ENCODE results near the gene OR51A4. TPM values are rescaled to one million over a fixed set of nuclear protein-coding genes. Genes with fewer than 3 reads are reported as not detected.

OR51A4 gene
- polyA plus RNA-seq, 1 donor from 2014 or later, result not detected

DNA sequence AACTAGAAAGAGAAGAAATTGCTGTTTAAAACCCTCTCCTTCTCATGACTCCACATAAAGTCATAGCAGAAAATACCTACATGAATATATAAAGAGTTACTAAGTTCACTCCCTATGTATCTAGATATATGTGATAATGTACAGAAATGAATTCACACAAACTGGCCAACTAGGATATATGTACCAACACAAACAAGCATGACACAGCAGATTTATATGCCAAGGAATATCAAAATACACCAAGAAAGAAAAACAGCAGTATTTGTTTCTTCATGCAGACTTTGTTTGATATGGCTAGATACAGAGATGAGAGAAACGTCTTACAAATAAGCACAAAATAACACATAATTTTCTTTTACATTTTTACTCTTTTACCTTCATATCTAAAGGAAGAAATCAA is 25.1 kb downstream of the OR51A4 start:
- Histone ChIP-seq H4K20me1 (ENCODE audit: insufficient read depth) (no peaks in the 10 kb centered on the region), H2AFZ (ENCODE audit: low read depth, low read length) (no peak overlapping the region), H3K4me2 (ENCODE audit: low read length) (no peak overlapping the region), H3K27me3 (ENCODE audit: insufficient read depth, low read depth, low read length) (no peaks in the 10 kb centered on the region), H3K4me3 (ENCODE audit: low read length) (no peak overlapping the region), H3K9ac (ENCODE audit: low read length) (no peak overlapping the region), H3K36me3 (ENCODE audit: insufficient read depth, low read length) (no peaks in the 10 kb centered on the region), H3K79me2 (replicated peaks; ENCODE audit: insufficient read depth, low read length) (no peaks in the 10 kb centered on the region), H3K9me3 (ENCODE audit: low read length) (no peaks in the 10 kb centered on the region), H3F3A (ENCODE audit: insufficient read depth, low read length, poor library complexity, severe bottlenecking) (no peaks in the 10 kb centered on the region), H3K9me2 (ENCODE audit: insufficient read depth, low read length) (no peaks in the 10 kb centered on the region), H3K27ac (ENCODE audit: low read length) (no peak overlapping the region)
- TF ChIP-seq TAF1 (IDR thresholded peaks at IDR 0.05; ENCODE audit: low read depth), result no peak
- TF ChIP-seq, protein P1, sequence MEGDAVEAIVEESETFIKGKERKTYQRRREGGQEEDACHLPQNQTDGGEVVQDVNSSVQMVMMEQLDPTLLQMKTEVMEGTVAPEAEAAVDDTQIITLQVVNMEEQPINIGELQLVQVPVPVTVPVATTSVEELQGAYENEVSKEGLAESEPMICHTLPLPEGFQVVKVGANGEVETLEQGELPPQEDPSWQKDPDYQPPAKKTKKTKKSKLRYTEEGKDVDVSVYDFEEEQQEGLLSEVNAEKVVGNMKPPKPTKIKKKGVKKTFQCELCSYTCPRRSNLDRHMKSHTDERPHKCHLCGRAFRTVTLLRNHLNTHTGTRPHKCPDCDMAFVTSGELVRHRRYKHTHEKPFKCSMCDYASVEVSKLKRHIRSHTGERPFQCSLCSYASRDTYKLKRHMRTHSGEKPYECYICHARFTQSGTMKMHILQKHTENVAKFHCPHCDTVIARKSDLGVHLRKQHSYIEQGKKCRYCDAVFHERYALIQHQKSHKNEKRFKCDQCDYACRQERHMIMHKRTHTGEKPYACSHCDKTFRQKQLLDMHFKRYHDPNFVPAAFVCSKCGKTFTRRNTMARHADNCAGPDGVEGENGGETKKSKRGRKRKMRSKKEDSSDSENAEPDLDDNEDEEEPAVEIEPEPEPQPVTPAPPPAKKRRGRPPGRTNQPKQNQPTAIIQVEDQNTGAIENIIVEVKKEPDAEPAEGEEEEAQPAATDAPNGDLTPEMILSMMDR (IDR thresholded peaks at IDR 0.05; ENCODE audit: poor library complexity, severe bottlenecking), result no peak
- TF ChIP-seq, protein P2, sequence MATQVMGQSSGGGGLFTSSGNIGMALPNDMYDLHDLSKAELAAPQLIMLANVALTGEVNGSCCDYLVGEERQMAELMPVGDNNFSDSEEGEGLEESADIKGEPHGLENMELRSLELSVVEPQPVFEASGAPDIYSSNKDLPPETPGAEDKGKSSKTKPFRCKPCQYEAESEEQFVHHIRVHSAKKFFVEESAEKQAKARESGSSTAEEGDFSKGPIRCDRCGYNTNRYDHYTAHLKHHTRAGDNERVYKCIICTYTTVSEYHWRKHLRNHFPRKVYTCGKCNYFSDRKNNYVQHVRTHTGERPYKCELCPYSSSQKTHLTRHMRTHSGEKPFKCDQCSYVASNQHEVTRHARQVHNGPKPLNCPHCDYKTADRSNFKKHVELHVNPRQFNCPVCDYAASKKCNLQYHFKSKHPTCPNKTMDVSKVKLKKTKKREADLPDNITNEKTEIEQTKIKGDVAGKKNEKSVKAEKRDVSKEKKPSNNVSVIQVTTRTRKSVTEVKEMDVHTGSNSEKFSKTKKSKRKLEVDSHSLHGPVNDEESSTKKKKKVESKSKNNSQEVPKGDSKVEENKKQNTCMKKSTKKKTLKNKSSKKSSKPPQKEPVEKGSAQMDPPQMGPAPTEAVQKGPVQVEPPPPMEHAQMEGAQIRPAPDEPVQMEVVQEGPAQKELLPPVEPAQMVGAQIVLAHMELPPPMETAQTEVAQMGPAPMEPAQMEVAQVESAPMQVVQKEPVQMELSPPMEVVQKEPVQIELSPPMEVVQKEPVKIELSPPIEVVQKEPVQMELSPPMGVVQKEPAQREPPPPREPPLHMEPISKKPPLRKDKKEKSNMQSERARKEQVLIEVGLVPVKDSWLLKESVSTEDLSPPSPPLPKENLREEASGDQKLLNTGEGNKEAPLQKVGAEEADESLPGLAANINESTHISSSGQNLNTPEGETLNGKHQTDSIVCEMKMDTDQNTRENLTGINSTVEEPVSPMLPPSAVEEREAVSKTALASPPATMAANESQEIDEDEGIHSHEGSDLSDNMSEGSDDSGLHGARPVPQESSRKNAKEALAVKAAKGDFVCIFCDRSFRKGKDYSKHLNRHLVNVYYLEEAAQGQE (IDR thresholded peaks at IDR 0.05; ENCODE audit: borderline replicate concordance), result no peak

DNA sequence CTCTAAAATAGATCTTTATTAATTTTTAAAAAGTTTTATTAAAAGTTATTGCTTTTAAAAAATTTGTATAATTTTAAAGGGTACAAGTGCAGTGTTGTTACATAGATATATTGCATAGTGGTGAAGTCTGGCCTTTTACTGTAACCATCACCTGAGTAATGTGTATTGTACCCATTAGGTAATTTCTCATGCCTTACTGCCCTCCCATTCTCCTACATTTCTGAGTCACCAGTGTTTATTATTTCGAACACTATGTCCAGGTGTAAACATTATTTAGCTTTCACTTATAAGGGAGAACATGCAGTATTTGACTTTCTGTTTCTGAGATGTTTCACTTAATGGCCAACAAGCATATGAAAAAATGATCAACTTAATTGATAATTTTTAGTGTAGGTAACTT is 25.6 kb downstream of the OR51A4 start:
- Histone ChIP-seq H4K20me1 (ENCODE audit: insufficient read depth) (no peaks in the 10 kb centered on the region), H3K9ac (ENCODE audit: low read length) (no peak overlapping the region), H3K9me2 (ENCODE audit: insufficient read depth, low read length) (no peaks in the 10 kb centered on the region), H2AFZ (ENCODE audit: low read depth, low read length) (no peak overlapping the region), H3K4me3 (ENCODE audit: low read length) (no peak overlapping the region), H3F3A (ENCODE audit: insufficient read depth, low read length, poor library complexity, severe bottlenecking) (no peaks in the 10 kb centered on the region), H3K36me3 (ENCODE audit: insufficient read depth, low read length) (no peaks in the 10 kb centered on the region), H3K9me3 (ENCODE audit: low read length) (no peaks in the 10 kb centered on the region), H3K4me2 (ENCODE audit: low read length) (no peak overlapping the region), H3K27ac (ENCODE audit: low read length) (no peak overlapping the region), H3K79me2 (replicated peaks; ENCODE audit: insufficient read depth, low read length) (no peaks in the 10 kb centered on the region), H3K27me3 (ENCODE audit: insufficient read depth, low read depth, low read length) (no peaks in the 10 kb centered on the region)
- no peak for TF ChIP-seq POLR2AphosphoS5 (IDR thresholded peaks at IDR 0.05)
- TF ChIP-seq, protein P1 (IDR thresholded peaks at IDR 0.05; ENCODE audit: poor library complexity, severe bottlenecking), result no peak
- TF ChIP-seq EZH2 (IDR thresholded peaks at IDR 0.05; ENCODE audit: borderline replicate concordance, insufficient read depth, low read length, poor library complexity, severe bottlenecking), result no peak
- TF ChIP-seq RAD21 (conservative IDR thresholded peaks at IDR 0.05), result no peak
- TF ChIP-seq EP300 (conservative IDR thresholded peaks at IDR 0.05; ENCODE audit: poor library complexity, severe bottlenecking), result no peak
- TF ChIP-seq, protein P2 (IDR thresholded peaks at IDR 0.05; ENCODE audit: borderline replicate concordance), result no peak
- TF ChIP-seq TAF1 (IDR thresholded peaks at IDR 0.05; ENCODE audit: low read depth), result no peak
- no peak for TF ChIP-seq SMC3 (conservative IDR thresholded peaks at IDR 0.05; ENCODE audit: poor library complexity)
- TF ChIP-seq MXI1 (conservative IDR thresholded peaks at IDR 0.05; ENCODE audit: poor library complexity, severe bottlenecking), result no peak

Data from neural cell (in vitro differentiated cells).